Sigmoid colon (tissue), 4 donors: ENCODE results near the gene LIPG.

ENCODE experiments used
- EP300 ChIP-seq, 4 donors: sonication (generic); formaldehyde crosslinking; IDR thresholded peaks; one replicate each; pipeline ENCODE4 v1.6.1; 2017; ENCODE audit warnings: antibody characterized with exemption in 4 of 4
- POLR2AphosphoS5 ChIP-seq, 4 donors: sonication (generic); formaldehyde crosslinking; IDR thresholded peaks; one replicate each; pipeline ENCODE4 v1.6.1; 2017; ENCODE audit warnings: antibody characterized with exemption in 4 of 4
- TF ChIP-seq, protein P1 (sequence below), 4 experiments: fragments of 450-650 bp in 3 of 4; fragments of 200-600 bp in 1 of 4; IDR thresholded peaks; one replicate each; pipeline ENCODE4 v1.5.1; 2016 to 2019; ENCODE audit warnings: antibody characterized with exemption in 4 of 4, mild to moderate bottlenecking in 3 of 4, moderate library complexity in 2 of 4

DNA sequence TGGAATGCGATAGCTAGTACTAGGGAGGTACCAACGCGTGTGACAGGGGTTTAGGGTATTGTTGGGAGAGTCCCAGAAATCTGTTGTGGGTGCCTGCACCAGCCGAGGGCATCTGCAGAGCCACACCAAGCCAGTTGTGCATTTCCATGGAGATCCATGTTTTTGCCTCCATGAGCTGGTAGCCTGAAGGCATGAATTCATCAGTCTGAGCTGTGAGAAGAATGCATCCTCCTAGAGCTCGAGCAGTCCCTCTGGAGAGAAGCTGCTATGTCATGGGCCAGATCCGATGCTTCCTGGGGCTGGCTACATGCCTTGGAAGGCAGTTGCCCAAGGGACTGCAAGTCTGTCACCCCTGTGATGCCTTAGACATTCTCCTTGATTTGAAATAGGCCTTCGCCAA is 57.9 kb downstream of the LIPG start:
- TF ChIP-seq, protein P1, sequence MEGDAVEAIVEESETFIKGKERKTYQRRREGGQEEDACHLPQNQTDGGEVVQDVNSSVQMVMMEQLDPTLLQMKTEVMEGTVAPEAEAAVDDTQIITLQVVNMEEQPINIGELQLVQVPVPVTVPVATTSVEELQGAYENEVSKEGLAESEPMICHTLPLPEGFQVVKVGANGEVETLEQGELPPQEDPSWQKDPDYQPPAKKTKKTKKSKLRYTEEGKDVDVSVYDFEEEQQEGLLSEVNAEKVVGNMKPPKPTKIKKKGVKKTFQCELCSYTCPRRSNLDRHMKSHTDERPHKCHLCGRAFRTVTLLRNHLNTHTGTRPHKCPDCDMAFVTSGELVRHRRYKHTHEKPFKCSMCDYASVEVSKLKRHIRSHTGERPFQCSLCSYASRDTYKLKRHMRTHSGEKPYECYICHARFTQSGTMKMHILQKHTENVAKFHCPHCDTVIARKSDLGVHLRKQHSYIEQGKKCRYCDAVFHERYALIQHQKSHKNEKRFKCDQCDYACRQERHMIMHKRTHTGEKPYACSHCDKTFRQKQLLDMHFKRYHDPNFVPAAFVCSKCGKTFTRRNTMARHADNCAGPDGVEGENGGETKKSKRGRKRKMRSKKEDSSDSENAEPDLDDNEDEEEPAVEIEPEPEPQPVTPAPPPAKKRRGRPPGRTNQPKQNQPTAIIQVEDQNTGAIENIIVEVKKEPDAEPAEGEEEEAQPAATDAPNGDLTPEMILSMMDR (IDR thresholded peaks at IDR 0.05) = no peak
- no peak for TF ChIP-seq POLR2AphosphoS5 (IDR thresholded peaks at IDR 0.05)
- TF ChIP-seq EP300 (IDR thresholded peaks at IDR 0.05) = no peak
